ENCODE measurements around the gene ZSWIM5.
"Not testable (repeated sequence)": the region's sequence is repeated elsewhere in the genome, so short reads cannot be mapped to it uniquely, and the experiment has no call there.

GRCh38 chr1:45167947-45168346, 38.5 kb downstream of the ZSWIM5 start:
- not testable (repeated sequence) for TF ChIP-seq POLR2A, CTCF (IDR thresholded peaks at IDR 0.05)

All from body of pancreas (tissue), 4 donors.